HEK293 (cell line): Measurements from ENCODE around the gene PES1.

ENCODE experiments used
- ATF2 ChIP-seq: fragments of 450-650 bp; formaldehyde crosslinking; IDR thresholded peaks from 2 replicates; pipeline ENCODE4 v1.5.1; 2016; ENCODE audit warnings: missing biosample characterization, missing genetic modification characterization, low read depth
- CTCF ChIP-seq: fragments of 450-650 bp; formaldehyde crosslinking; IDR thresholded peaks from 2 replicates; pipeline ENCODE4 v1.5.1; 2016; ENCODE audit warnings: missing biosample characterization, missing genetic modification characterization
- FEZF1 ChIP-seq: fragments of 450-650 bp; formaldehyde crosslinking; IDR thresholded peaks from 2 replicates; pipeline ENCODE4 v1.5.1; 2016; ENCODE audit warnings: missing biosample characterization, missing genetic modification characterization
- PBX3 ChIP-seq: sonication (generic); formaldehyde crosslinking; IDR thresholded peaks from 2 replicates; pipeline ENCODE4 v1.8.1; 2022; ENCODE audit warnings: mild to moderate bottlenecking, moderate library complexity, missing genetic modification reagents
- YY1 ChIP-seq: fragments of 450-650 bp; formaldehyde crosslinking; IDR thresholded peaks from 2 replicates; pipeline ENCODE4 v1.5.1; 2018; ENCODE audit warnings: missing biosample characterization, missing genetic modification characterization
- ZBTB7A ChIP-seq: fragments of 450-650 bp; formaldehyde crosslinking; IDR thresholded peaks from 2 replicates; pipeline ENCODE4 v1.5.1; 2016; ENCODE audit warnings: low read depth, missing biosample characterization, missing genetic modification characterization
- ZFP69B ChIP-seq: fragments of 450-650 bp; formaldehyde crosslinking; IDR thresholded peaks from 2 replicates; pipeline ENCODE4 v1.5.1; 2016; ENCODE audit warnings: missing biosample characterization, missing genetic modification characterization
- ZNF114 ChIP-seq: fragments of 450-650 bp; formaldehyde crosslinking; IDR thresholded peaks from 2 replicates; pipeline ENCODE4 v1.5.0; 2017; ENCODE audit warnings: missing biosample characterization, missing genetic modification characterization
- ZNF133 ChIP-seq: fragments of 450-650 bp; formaldehyde crosslinking; IDR thresholded peaks from 2 replicates; pipeline ENCODE4 v1.5.1; 2016; ENCODE audit warnings: missing biosample characterization, missing genetic modification characterization
- ZNF16 ChIP-seq: fragments of 450-650 bp; formaldehyde crosslinking; IDR thresholded peaks from 2 replicates; pipeline ENCODE4 v1.5.1; 2016; ENCODE audit warnings: low read depth, missing biosample characterization, missing genetic modification characterization
- ZNF692 ChIP-seq: fragments of 450-650 bp; formaldehyde crosslinking; IDR thresholded peaks from 2 replicates; pipeline ENCODE4 v1.5.1; 2016; ENCODE audit warnings: missing biosample characterization, missing genetic modification characterization
- ZNF76 ChIP-seq: fragments of 450-650 bp; formaldehyde crosslinking; IDR thresholded peaks from 2 replicates; pipeline ENCODE4; 2016; ENCODE audit warnings: low read depth, missing biosample characterization, missing genetic modification characterization, borderline replicate concordance

GRCh38 chr22:30556388-30556787, 35.3 kb downstream of the PES1 start:
- TF ChIP-seq ZNF114 (tag by site-specific recombination) (no peak), ZNF76 (no peak), ZFP69B (tag by site-specific recombination) (no peak), ZBTB7A (tag by site-specific recombination) (no peak), CTCF (tag by site-specific recombination) (peak; percentile 35; the same call in 1 of the 2 replicates), YY1 (tag by site-specific recombination) (no peak), FEZF1 (tag by site-specific recombination) (no peak), ATF2 (tag by site-specific recombination) (no peak), ZNF16 (tag by site-specific recombination) (no peak), PBX3 (CRISPR knock-in tag) (no peak), ZNF692 (tag by site-specific recombination) (no peak), ZNF133 (tag by site-specific recombination) (no peak)
